Occipital lobe (tissue), 2 donors: ENCODE data around the gene NSDHL. TPM values are rescaled to one million over a fixed set of nuclear protein-coding genes. Genes with fewer than 3 reads are reported as not detected.

Experiments used
- DNase-seq: peaks from one replicate; lab custom pipeline; 2025; lab: John Stamatoyannopoulos, UW
- total RNA-seq: library from RNA; depleted of rRNA; stranded (reverse); fragments of >200 nt; gene quantifications from one replicate; pipeline ENCODE4 v1.2.3, GENCODE V29; 2014

NSDHL gene
- total RNA-seq, 1 donor from 2014 or later: 14.5 TPM

- no peak for DNase-seq
These were observed 13.4 kb downstream of the NSDHL start for GRCh38 chrX:152844256-152844655.

- DNase-seq: no peak
These were observed 14.9 kb downstream of the NSDHL start for GRCh38 chrX:152845618-152846240.

GRCh38 chrX:152847281-152847680 is 16.4 kb downstream of the NSDHL start:
- DNase-seq: no peak

GRCh38 chrX:152850465-152850864 is 19.6 kb downstream of the NSDHL start:
- no peak for DNase-seq

GRCh38 chrX:152853986-152854385 is 23.1 kb downstream of the NSDHL start:
- DNase-seq: no peak

- DNase-seq: no peak
These were observed 30.3 kb downstream of the NSDHL start for GRCh38 chrX:152861116-152861515.

GRCh38 chrX:152861826-152862225 is 31.0 kb downstream of the NSDHL start:
- no peak for DNase-seq

GRCh38 chrX:152865232-152865920 is 34.5 kb downstream of the NSDHL start:
- no peak for DNase-seq

- no peak for DNase-seq
These were observed 35.5 kb downstream of the NSDHL start for GRCh38 chrX:152866386-152866785.

GRCh38 chrX:152869972-152870371 is 39.1 kb downstream of the NSDHL start:
- no peak for DNase-seq

GRCh38 chrX:152871260-152871659 is 40.4 kb downstream of the NSDHL start:
- DNase-seq: no peak

- DNase-seq: no peak
These were observed 41.7 kb downstream of the NSDHL start for GRCh38 chrX:152872522-152872921.

- DNase-seq: no peak
These were observed 42.5 kb downstream of the NSDHL start for GRCh38 chrX:152873361-152873760.

GRCh38 chrX:152876931-152877840 is 46.3 kb downstream of the NSDHL start:
- no peak for DNase-seq

- no peak for DNase-seq
These were observed 48.3 kb downstream of the NSDHL start for GRCh38 chrX:152878976-152879755.

GRCh38 chrX:152881289-152881688 is 50.4 kb downstream of the NSDHL start:
- no peak for DNase-seq

- no peak for DNase-seq
These were observed 53.3 kb downstream of the NSDHL start for GRCh38 chrX:152884171-152884570.

- DNase-seq: no peak
These were observed 55.9 kb downstream of the NSDHL start for GRCh38 chrX:152886716-152887115.

GRCh38 chrX:152892499-152892898 is 61.6 kb downstream of the NSDHL start:
- DNase-seq: no peak

- DNase-seq: no peak
These were observed 62.4 kb downstream of the NSDHL start for GRCh38 chrX:152892999-152893891.
